LHCN-M2 (cell line): ENCODE data around the gene ADAD1. TPM values are rescaled to one million over a fixed set of nuclear protein-coding genes. Genes with fewer than 3 reads are reported as not detected.
A peak's percentile ranks its signal among the peaks of the same experiment; 100 is the strongest.
"Not testable (repeated sequence)": the region's sequence is repeated elsewhere in the genome, so short reads cannot be mapped to it uniquely, and the experiment has no call there.

Experiments
- DNase-seq: peaks from one replicate; pipeline ENCODE4 v3.0.0-alpha.2; 2012; ENCODE audit warnings: low read depth
- polyA plus RNA-seq: library from polyadenylated mRNA; unstranded; fragments of >200 nt; gene quantifications from one replicate; pipeline ENCODE4 v1.2.1, GENCODE V29; 2012; ENCODE audit warnings: missing spikeins
- total RNA-seq: library from RNA; depleted of rRNA; stranded (reverse); fragments of >200 nt; gene quantifications from 2 replicates; pipeline ENCODE4 v1.2.3, GENCODE V29; 2014; rRNA removed

The ADAD1 gene
- total RNA-seq = not detected in 2 replicates
- polyA plus RNA-seq = not detected

- no peak for DNase-seq
These were observed at the start of gene ADAD1 for GRCh38 chr4:122378711-122379110. Gene ADAD1 (plus strand): TSS chr4:122379011. CDS start chr4:122380070, 1,059 bp downstream.

GRCh38 chr4:122329876-122330565 lies 48.8 kb upstream of the ADAD1 start:
- peak; percentile 72 for DNase-seq

GRCh38 chr4:122331195-122331594 lies 47.6 kb upstream of the ADAD1 start:
- no peak for DNase-seq

GRCh38 chr4:122334828-122335227 lies 44.0 kb upstream of the ADAD1 start:
- DNase-seq = no peak

- peak; percentile 80 for DNase-seq
These were observed 36.9 kb upstream of the ADAD1 start for GRCh38 chr4:122341886-122342285.

GRCh38 chr4:122346036-122346435 lies 32.8 kb upstream of the ADAD1 start:
- DNase-seq = peak; percentile 2

GRCh38 chr4:122346503-122346902 lies 32.3 kb upstream of the ADAD1 start:
- DNase-seq = no peak

GRCh38 chr4:122356317-122356808 lies 22.4 kb upstream of the ADAD1 start:
- no peak for DNase-seq

GRCh38 chr4:122360754-122361153 lies 18.1 kb upstream of the ADAD1 start:
- DNase-seq = no peak

- no peak for DNase-seq
These were observed 14.0 kb upstream of the ADAD1 start for GRCh38 chr4:122364700-122365404.

GRCh38 chr4:122368786-122369185 lies 10.0 kb upstream of the ADAD1 start:
- not testable (repeated sequence) for DNase-seq

- no peak for DNase-seq
These were observed 1.5 kb upstream of the ADAD1 start for GRCh38 chr4:122377352-122377751.

GRCh38 chr4:122379239-122379638 lies 428 bp downstream of the ADAD1 start:
- no peak for DNase-seq

GRCh38 chr4:122383341-122383740 lies 4.5 kb downstream of the ADAD1 start:
- no peak for DNase-seq

GRCh38 chr4:122384245-122384644 lies 5.4 kb downstream of the ADAD1 start:
- DNase-seq = no peak

GRCh38 chr4:122393276-122393675 lies 14.5 kb downstream of the ADAD1 start:
- no peak for DNase-seq

- DNase-seq = no peak
These were observed 25.1 kb downstream of the ADAD1 start for GRCh38 chr4:122403861-122404260.

GRCh38 chr4:122412547-122412946 lies 33.7 kb downstream of the ADAD1 start:
- DNase-seq = peak; percentile 2

- DNase-seq = no peak
These were observed 44.4 kb downstream of the ADAD1 start for GRCh38 chr4:122423246-122423645.

- no peak for DNase-seq
These were observed 52.5 kb downstream of the ADAD1 start for GRCh38 chr4:122431351-122431750.

- DNase-seq = no peak
These were observed 55.5 kb downstream of the ADAD1 start for GRCh38 chr4:122434285-122434684.

GRCh38 chr4:122450847-122451246 lies 72.0 kb downstream of the ADAD1 start:
- peak; percentile 45 for DNase-seq
